H9 (cell line): ENCODE results near the gene EEF1A2. TPM values are rescaled to one million over a fixed set of nuclear protein-coding genes. Genes with fewer than 3 reads are reported as not detected.

Source experiments
- DNase-seq: peaks from one replicate; pipeline ENCODE4 v3.0.0-alpha.2; 2017
- H2AFZ ChIP-seq: one replicate; pipeline ENCODE4 v1.6.1; 2013; ENCODE audit warnings: mild to moderate bottlenecking, low read length, control low read depth, moderate library complexity
- H2AK5ac ChIP-seq: 2 replicates; pipeline ENCODE4 v1.6.1; 2013; ENCODE audit warnings: low read length, control low read depth, mixed read lengths; ENCODE audit not compliant: insufficient read length
- H2BK120ac ChIP-seq: one replicate; pipeline ENCODE4 v1.6.1; 2013; ENCODE audit warnings: low read depth, mild to moderate bottlenecking, low read length, control low read depth, inconsistent platforms; ENCODE audit not compliant: poor library complexity, severe bottlenecking
- H2BK12ac ChIP-seq: 2 replicates; pipeline ENCODE4 v1.6.1; 2013; ENCODE audit warnings: low read length, control low read depth, mixed read lengths, low read depth; ENCODE audit not compliant: insufficient read length
- H2BK15ac ChIP-seq: 2 replicates; pipeline ENCODE4 v1.6.1; 2013; ENCODE audit warnings: low read depth, low read length, control low read depth
- H2BK20ac ChIP-seq: one replicate; pipeline ENCODE4 v1.6.1; 2013; ENCODE audit warnings: low read depth, mild to moderate bottlenecking, low read length, control low read depth, inconsistent platforms; ENCODE audit not compliant: poor library complexity, severe bottlenecking
- H2BK5ac ChIP-seq: 2 replicates; pipeline ENCODE4 v1.6.1; 2013; ENCODE audit warnings: low read length, control low read depth, mixed read lengths; ENCODE audit not compliant: insufficient read length
- H3K14ac ChIP-seq: 2 replicates; pipeline ENCODE4 v1.6.1; 2013; ENCODE audit warnings: low read length, control low read depth; ENCODE audit not compliant: insufficient read depth
- H3K18ac ChIP-seq: 2 replicates; pipeline ENCODE4 v1.6.1; 2013; ENCODE audit warnings: low read depth, mild to moderate bottlenecking, mixed read lengths, low read length, control low read depth; ENCODE audit not compliant: insufficient read length
- H3K23ac ChIP-seq: 2 replicates; pipeline ENCODE4 v1.6.1; 2013; ENCODE audit warnings: low read length, control low read depth, mixed read lengths, low read depth; ENCODE audit not compliant: insufficient read length
- H3K23me2 ChIP-seq: 2 replicates; pipeline ENCODE4 v1.6.1; 2013; ENCODE audit warnings: low read depth, mild to moderate bottlenecking, mixed read lengths, low read length, control low read depth; ENCODE audit not compliant: insufficient read length, poor library complexity, severe bottlenecking
- H3K27ac ChIP-seq: 2 replicates; pipeline ENCODE4 v1.5.1; 2013; ENCODE audit warnings: low read length, control low read depth, mixed read lengths, low read depth; ENCODE audit not compliant: insufficient read length
- H3K27me3 ChIP-seq: 2 replicates; pipeline ENCODE4 v1.6.1; 2013; ENCODE audit warnings: low read length, control low read depth, inconsistent platforms; ENCODE audit not compliant: insufficient read depth
- H3K4ac ChIP-seq: 2 replicates; pipeline ENCODE4 v1.6.1; 2013; ENCODE audit warnings: low read depth, mild to moderate bottlenecking, control low read depth, inconsistent platforms, low read length, moderate library complexity
- H3K4me1 ChIP-seq: 2 replicates; pipeline ENCODE4 v1.6.1; 2013; ENCODE audit warnings: low read length, control low read depth, inconsistent platforms; ENCODE audit not compliant: insufficient read depth
- H3K4me2 ChIP-seq: 2 replicates; pipeline ENCODE4 v1.6.1; 2013; ENCODE audit warnings: low read length, control low read depth, mixed read lengths; ENCODE audit not compliant: insufficient read length, insufficient read depth
- H3K56ac ChIP-seq: 2 replicates; pipeline ENCODE4 v1.6.1; 2013; ENCODE audit warnings: low read depth, mild to moderate bottlenecking, mixed read lengths, low read length, control low read depth; ENCODE audit not compliant: insufficient read length
- H3K79me1 ChIP-seq: 2 replicates; pipeline ENCODE4 v1.6.1; 2013; ENCODE audit warnings: low read depth, mild to moderate bottlenecking, moderate library complexity, low read length, control low read depth, inconsistent platforms; ENCODE audit not compliant: insufficient read depth, poor library complexity, severe bottlenecking
- H3K79me2 ChIP-seq: 2 replicates; pipeline ENCODE4 v1.6.1; 2013; ENCODE audit warnings: low read length, control low read depth, inconsistent platforms; ENCODE audit not compliant: insufficient read depth
- H3K9ac ChIP-seq: 2 replicates; pipeline ENCODE4 v1.6.1; 2013; ENCODE audit warnings: low read length, control low read depth, mixed read lengths; ENCODE audit not compliant: insufficient read length; ENCODE audit errors: extremely low read depth
- H3K9me3 ChIP-seq: one replicate; pipeline ENCODE4 v1.6.1; 2013; ENCODE audit warnings: low read depth, low read length, inconsistent platforms; ENCODE audit not compliant: control insufficient read depth
- H3T11ph ChIP-seq: one replicate; pipeline ENCODE4 v1.6.1; 2013; ENCODE audit warnings: mild to moderate bottlenecking, low read length, control low read depth, inconsistent platforms
- H4K20me1 ChIP-seq: one replicate; pipeline ENCODE4 v1.6.1; 2013; ENCODE audit not compliant: control insufficient read depth, insufficient read length, insufficient read depth
- H4K5ac ChIP-seq: 2 replicates; pipeline ENCODE4 v1.6.1; 2013; ENCODE audit warnings: low read depth, mild to moderate bottlenecking, mixed read lengths, low read length, control low read depth; ENCODE audit not compliant: insufficient read length
- H4K8ac ChIP-seq: replicated peaks from 2 replicates; pipeline ENCODE4 v1.6.1; 2013; ENCODE audit warnings: low read length, control low read depth, mixed read lengths, low read depth; ENCODE audit not compliant: insufficient read length
- H4K91ac ChIP-seq: 2 replicates; pipeline ENCODE4 v1.6.1; 2013; ENCODE audit warnings: low read depth, mild to moderate bottlenecking, moderate library complexity, mixed read lengths, low read length, control low read depth; ENCODE audit not compliant: insufficient read length
- H3K27ac Mint-ChIP-seq, 3 experiments: 2 replicates in 2 of 3; 3 replicates in 1 of 3; pipeline ENCODE4 v1.8.0; 2020 to 2021; ENCODE audit warnings: mixed read lengths in 3 of 3, mild to moderate bottlenecking in 1 of 3, moderate library complexity in 1 of 3
- H3K27me3 Mint-ChIP-seq: 2 replicates; pipeline ENCODE4 v1.8.0; 2021; ENCODE audit warnings: low read depth, mild to moderate bottlenecking, moderate library complexity, mixed read lengths
- H3K36me3 Mint-ChIP-seq, 3 experiments: 2 replicates in 2 of 3; 3 replicates in 1 of 3; pipeline ENCODE4 v1.8.0; 2020 to 2021; ENCODE audit warnings: low read depth in 3 of 3, mixed read lengths in 3 of 3; ENCODE audit not compliant: insufficient read depth in 1 of 3
- H3K4me1 Mint-ChIP-seq, 2 experiments: 2 replicates each; pipeline ENCODE4 v1.8.0; 2020; ENCODE audit warnings: mixed read lengths in 2 of 2
- H3K4me3 Mint-ChIP-seq, 2 experiments: 2 replicates in 1 of 2; 3 replicates in 1 of 2; pipeline ENCODE4 v1.8.0; 2020 to 2021; ENCODE audit warnings: mild to moderate bottlenecking in 2 of 2, mixed read lengths in 2 of 2, moderate library complexity in 1 of 2
- H3K9me3 Mint-ChIP-seq, 2 experiments: 2 replicates in 1 of 2; 3 replicates in 1 of 2; pipeline ENCODE4 v1.8.0; 2020; ENCODE audit warnings: mild to moderate bottlenecking in 2 of 2, mixed read lengths in 2 of 2, moderate library complexity in 1 of 2
- WGBS: extraction: QIAGEN DNeasy Blood & Tissue Kit; methylation state at CpG from one replicate; pipeline ENCODE4 v1.1.7; 2013; ENCODE audit warnings: missing lambda C conversion rate, low lambda C conversion rate, mixed read lengths; ENCODE audit not compliant: insufficient read length; ENCODE audit errors: extremely low coverage; 5-methylcytosine and 5-hydroxymethylcytosine counted together
- total RNA-seq: library from RNA; stranded (reverse); gene quantifications from 2 replicates; pipeline ENCODE4 v1.2.1, GENCODE V29; 2021
- TF ChIP-seq, protein P1 (sequence below): fragments of 200-600 bp; sonication (generic); conservative IDR thresholded peaks from 3 replicates; pipeline ENCODE4 v1.8.0; 2021; ENCODE audit warnings: antibody characterized with exemption, mild to moderate bottlenecking

EEF1A2 gene
- total RNA-seq, 1 experiment from 2014 or later: 27.4 TPM

DNA sequence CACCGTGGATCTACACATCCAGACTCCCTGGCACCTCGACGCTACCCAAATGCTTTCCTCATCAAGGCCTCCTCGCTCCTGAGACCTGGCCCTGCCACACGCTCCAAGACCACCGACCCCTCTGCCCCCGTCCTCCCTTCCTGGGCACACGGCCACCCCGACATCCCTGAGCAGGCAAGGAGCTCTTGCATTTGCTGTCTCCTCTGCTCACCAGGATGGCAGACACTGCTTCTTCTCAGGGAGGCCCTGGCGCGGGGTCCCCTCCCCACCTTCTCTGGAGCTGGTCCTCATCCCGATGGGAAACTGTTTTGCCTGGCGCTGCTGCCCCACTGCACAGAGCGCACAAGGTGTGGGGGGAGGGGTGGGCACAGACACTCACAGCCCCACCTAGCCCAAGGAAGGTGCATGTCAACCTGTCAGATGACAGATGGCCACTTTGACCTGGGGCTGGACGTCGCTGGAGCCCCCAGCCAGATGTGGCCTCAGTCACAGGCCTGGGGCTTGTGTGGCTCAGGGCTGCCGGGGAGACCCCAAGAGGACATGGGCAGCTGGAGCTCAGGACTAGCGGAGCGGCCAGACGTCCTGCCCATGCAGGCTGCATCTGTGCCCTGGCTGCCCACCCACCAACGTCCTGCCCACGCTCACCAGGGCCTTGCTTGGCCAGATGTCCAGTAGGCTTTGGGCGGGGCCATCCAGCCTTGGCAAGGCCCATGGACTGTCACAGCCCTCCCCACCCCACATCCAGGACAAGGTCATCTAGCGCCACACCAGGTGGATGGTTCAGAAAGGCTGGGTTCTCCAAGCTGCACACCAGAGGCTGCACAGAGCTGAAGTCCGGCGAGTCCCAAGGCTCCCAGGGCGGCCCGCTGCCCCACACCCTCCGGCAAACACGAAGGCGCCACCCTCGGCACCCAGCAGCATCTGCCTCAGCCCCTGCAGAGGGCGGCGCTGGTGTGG lies 20.3 kb downstream of the EEF1A2 start:
- no peak overlapping the region for H3T11ph ChIP-seq
- no peak overlapping the region for H3K18ac ChIP-seq
- no peak overlapping the region for H2BK5ac ChIP-seq
- no peaks in the 10 kb centered on the region for H3K79me2 ChIP-seq
- H3K27ac Mint-ChIP-seq: no peak overlapping the region
- no peak overlapping the region for H3K4ac ChIP-seq
- no peak overlapping the region; the same call in 1 of the 2 replicates for H3K14ac ChIP-seq
- H3K4me1 Mint-ChIP-seq: peaks cover 28 to 53% of the 10 kb centered on the region in 2 experiments
- H3K9me3 ChIP-seq: no peaks in the 10 kb centered on the region
- TF ChIP-seq, protein P1, sequence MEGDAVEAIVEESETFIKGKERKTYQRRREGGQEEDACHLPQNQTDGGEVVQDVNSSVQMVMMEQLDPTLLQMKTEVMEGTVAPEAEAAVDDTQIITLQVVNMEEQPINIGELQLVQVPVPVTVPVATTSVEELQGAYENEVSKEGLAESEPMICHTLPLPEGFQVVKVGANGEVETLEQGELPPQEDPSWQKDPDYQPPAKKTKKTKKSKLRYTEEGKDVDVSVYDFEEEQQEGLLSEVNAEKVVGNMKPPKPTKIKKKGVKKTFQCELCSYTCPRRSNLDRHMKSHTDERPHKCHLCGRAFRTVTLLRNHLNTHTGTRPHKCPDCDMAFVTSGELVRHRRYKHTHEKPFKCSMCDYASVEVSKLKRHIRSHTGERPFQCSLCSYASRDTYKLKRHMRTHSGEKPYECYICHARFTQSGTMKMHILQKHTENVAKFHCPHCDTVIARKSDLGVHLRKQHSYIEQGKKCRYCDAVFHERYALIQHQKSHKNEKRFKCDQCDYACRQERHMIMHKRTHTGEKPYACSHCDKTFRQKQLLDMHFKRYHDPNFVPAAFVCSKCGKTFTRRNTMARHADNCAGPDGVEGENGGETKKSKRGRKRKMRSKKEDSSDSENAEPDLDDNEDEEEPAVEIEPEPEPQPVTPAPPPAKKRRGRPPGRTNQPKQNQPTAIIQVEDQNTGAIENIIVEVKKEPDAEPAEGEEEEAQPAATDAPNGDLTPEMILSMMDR: no peak
- H3K23ac ChIP-seq: no peak overlapping the region
- WGBS: no CpG with 5 or more reads among the region's 34 CpGs
- H2AFZ ChIP-seq: no peak overlapping the region
- no peak overlapping the region for H3K9ac ChIP-seq
- peaks cover 0 to 2% of the 10 kb centered on the region in 2 experiments; a peak in 1 of 5 replicates for H3K9me3 Mint-ChIP-seq
- no peak overlapping the region for H3K56ac ChIP-seq
- H2BK12ac ChIP-seq: no peak overlapping the region
- H4K8ac ChIP-seq: no peak overlapping the region
- H2BK15ac ChIP-seq: no peak overlapping the region; the same call in 1 of the 2 replicates
- no peak overlapping the region for H3K4me2 ChIP-seq
- no peak overlapping the region for H4K91ac ChIP-seq
- H2BK120ac ChIP-seq: no peak overlapping the region
- H3K27ac ChIP-seq: no peak overlapping the region
- no peak overlapping the region for H2AK5ac ChIP-seq
- H4K20me1 ChIP-seq: no peaks in the 10 kb centered on the region
- no peaks in the 10 kb centered on the region for H3K27me3 ChIP-seq
- H3K36me3 Mint-ChIP-seq: no peaks in the 10 kb centered on the region; a peak in 1 of 7 replicates
- H3K27me3 Mint-ChIP-seq: peaks cover 34% of the 10 kb centered on the region
- DNase-seq: no peak
- peak overlapping the region in 1 of 2 experiments; percentile 56; a peak in 1 of 5 replicates for H3K4me3 Mint-ChIP-seq
- H2BK20ac ChIP-seq: no peak overlapping the region
- no peaks in the 10 kb centered on the region for H3K23me2 ChIP-seq
- H3K4me1 ChIP-seq: no peaks in the 10 kb centered on the region
- H3K79me1 ChIP-seq: no peaks in the 10 kb centered on the region
- H4K5ac ChIP-seq: no peak overlapping the region
